Activated T-cell treated with anti-CD3 and anti-CD28 coated beads, Interleukin-2, amount 50 U/mL, for 72 hours (primary cell): ENCODE data around the gene DUSP19. TPM values are rescaled to one million over a fixed set of nuclear protein-coding genes. Genes with fewer than 3 reads are reported as not detected.

Experiments used
- ATAC-seq, 2 donors: fragments of 150-1000 bp; cut with Tn5 transposase; replicated peaks in 1 of 2; 2 replicates each; pipeline ENCODE4 v1.10.0; 2021; ENCODE audit warnings: moderate library complexity in 2 of 2, mild to moderate bottlenecking in 1 of 2
- DNase-seq, 2 donors: peaks; one replicate each; pipeline ENCODE4 v3.0.0; 2021 to 2022; ENCODE audit warnings: mixed read lengths in 1 of 2
- H3K27ac Mint-ChIP-seq: one replicate; pipeline ENCODE4 v1.8.0; 2022; ENCODE audit warnings: mild to moderate bottlenecking, moderate library complexity, mixed read lengths
- H3K27me3 Mint-ChIP-seq: one replicate; pipeline ENCODE4 v1.8.0; 2022; ENCODE audit warnings: low read depth, mixed read lengths
- H3K36me3 Mint-ChIP-seq, 2 donors: one replicate each; pipeline ENCODE4 v1.8.0; 2022; ENCODE audit warnings: mixed read lengths in 2 of 2, mild to moderate bottlenecking in 1 of 2; ENCODE audit not compliant: insufficient read depth in 2 of 2
- H3K4me1 Mint-ChIP-seq: one replicate; pipeline ENCODE4 v1.8.0; 2022; ENCODE audit warnings: low read depth, mixed read lengths
- H3K4me3 Mint-ChIP-seq, 2 donors: one replicate each; pipeline ENCODE4 v1.8.0; 2022; ENCODE audit warnings: mild to moderate bottlenecking in 2 of 2, mixed read lengths in 2 of 2, moderate library complexity in 2 of 2
- H3K9me3 Mint-ChIP-seq, 2 donors: one replicate each; pipeline ENCODE4 v1.8.0; 2022; ENCODE audit warnings: mixed read lengths in 2 of 2
- total RNA-seq, 2 donors: library from RNA; stranded (reverse); gene quantifications; one replicate each; pipeline ENCODE4 v1.2.3, GENCODE V29; 2022

Gene DUSP19
- total RNA-seq, 2 donors from 2014 or later: 2.8 TPM

- DNase-seq: no peak
- H3K36me3 Mint-ChIP-seq: no peaks in the 10 kb centered on the region
- ATAC-seq: peak; percentile 10 to 22
- peak overlapping the region; percentile 78 for H3K27ac Mint-ChIP-seq
- no peaks in the 10 kb centered on the region for H3K9me3 Mint-ChIP-seq
- no peaks in the 10 kb centered on the region for H3K27me3 Mint-ChIP-seq
- peak overlapping the region; percentile 90 to 99 for H3K4me3 Mint-ChIP-seq
- peaks cover 9% of the 10 kb centered on the region for H3K4me1 Mint-ChIP-seq
Observed at GRCh38 chr2:183079139-183079775, 710 bp downstream of the DUSP19 start.

- no peak overlapping the region for H3K4me3 Mint-ChIP-seq
- no peak overlapping the region for H3K27ac Mint-ChIP-seq
- ATAC-seq (no peak), DNase-seq (no peak)
- no peaks in the 10 kb centered on the region for H3K27me3 Mint-ChIP-seq
- H3K4me1 Mint-ChIP-seq: peaks cover 9% of the 10 kb centered on the region
- H3K9me3 Mint-ChIP-seq: no peaks in the 10 kb centered on the region
- no peaks in the 10 kb centered on the region for H3K36me3 Mint-ChIP-seq
Observed at GRCh38 chr2:183081911-183082310, 3.4 kb downstream of the DUSP19 start.

- ATAC-seq: no peak
Observed at GRCh38 chr2:183088061-183088460, 9.5 kb downstream of the DUSP19 start.

GRCh38 chr2:183089192-183089851 lies 10.8 kb downstream of the DUSP19 start:
- H3K27ac Mint-ChIP-seq: no peak overlapping the region
- no peaks in the 10 kb centered on the region for H3K4me1 Mint-ChIP-seq
- H3K4me3 Mint-ChIP-seq: no peak overlapping the region
- DNase-seq (no peak), ATAC-seq (no peak)
- H3K27me3 Mint-ChIP-seq: no peaks in the 10 kb centered on the region
- no peaks in the 10 kb centered on the region for H3K36me3 Mint-ChIP-seq
- H3K9me3 Mint-ChIP-seq: no peaks in the 10 kb centered on the region

More at GRCh38 chr2:183088061-183088460, 9.5 kb downstream of the DUSP19 start:
- Mint-ChIP-seq H3K36me3 (no peaks in the 10 kb centered on the region), H3K27me3 (no peaks in the 10 kb centered on the region), H3K4me3 (no peak overlapping the region), H3K9me3 (no peaks in the 10 kb centered on the region), H3K27ac (no peak overlapping the region), H3K4me1 (no peaks in the 10 kb centered on the region)
- DNase-seq: no peak

- no peak for DNase-seq
- Mint-ChIP-seq H3K36me3 (no peaks in the 10 kb centered on the region), H3K4me3 (no peak overlapping the region), H3K4me1 (no peaks in the 10 kb centered on the region), H3K9me3 (no peaks in the 10 kb centered on the region), H3K27ac (no peak overlapping the region), H3K27me3 (no peaks in the 10 kb centered on the region)
- ATAC-seq: no peak
Observed at GRCh38 chr2:183091318-183091953, 12.9 kb downstream of the DUSP19 start.

GRCh38 chr2:183091954-183092345 lies 13.4 kb downstream of the DUSP19 start:
- no peak for ATAC-seq
- Mint-ChIP-seq H3K4me3 (no peak overlapping the region), H3K36me3 (no peaks in the 10 kb centered on the region), H3K4me1 (no peaks in the 10 kb centered on the region), H3K27ac (no peak overlapping the region), H3K9me3 (no peaks in the 10 kb centered on the region), H3K27me3 (no peaks in the 10 kb centered on the region)
- DNase-seq: no peak

GRCh38 chr2:183093857-183094657 lies 15.5 kb downstream of the DUSP19 start:
- no peak for ATAC-seq
- Mint-ChIP-seq H3K9me3 (no peaks in the 10 kb centered on the region), H3K36me3 (no peaks in the 10 kb centered on the region), H3K27me3 (no peaks in the 10 kb centered on the region), H3K4me1 (no peaks in the 10 kb centered on the region), H3K27ac (no peak overlapping the region), H3K4me3 (no peak overlapping the region)
- DNase-seq: no peak

- H3K4me3 Mint-ChIP-seq: no peak overlapping the region
- DNase-seq (no peak), ATAC-seq (no peak)
- H3K27ac Mint-ChIP-seq: no peak overlapping the region
- peaks cover 7% of the 10 kb centered on the region for H3K27me3 Mint-ChIP-seq
- H3K36me3 Mint-ChIP-seq: no peaks in the 10 kb centered on the region
- no peaks in the 10 kb centered on the region for H3K4me1 Mint-ChIP-seq
- H3K9me3 Mint-ChIP-seq: no peaks in the 10 kb centered on the region
Observed at GRCh38 chr2:183105402-183106134, 27.0 kb downstream of the DUSP19 start.

- H3K27me3 Mint-ChIP-seq: peaks cover 30% of the 10 kb centered on the region
- H3K9me3 Mint-ChIP-seq: no peaks in the 10 kb centered on the region
- no peak overlapping the region for H3K4me3 Mint-ChIP-seq
- H3K27ac Mint-ChIP-seq: no peak overlapping the region
- ATAC-seq (no peak), DNase-seq (no peak)
- H3K36me3 Mint-ChIP-seq: no peaks in the 10 kb centered on the region
- no peaks in the 10 kb centered on the region for H3K4me1 Mint-ChIP-seq
Observed at GRCh38 chr2:183112577-183112976, 34.0 kb downstream of the DUSP19 start.

- Mint-ChIP-seq H3K36me3 (no peaks in the 10 kb centered on the region), H3K9me3 (no peaks in the 10 kb centered on the region), H3K4me1 (no peaks in the 10 kb centered on the region), H3K4me3 (no peak overlapping the region), H3K27ac (no peak overlapping the region), H3K27me3 (peaks cover 38% of the 10 kb centered on the region)
- ATAC-seq: no peak
- DNase-seq: no peak
Observed at GRCh38 chr2:183113630-183114029, 35.1 kb downstream of the DUSP19 start.

- Mint-ChIP-seq H3K4me1 (no peaks in the 10 kb centered on the region), H3K4me3 (no peak overlapping the region), H3K9me3 (no peaks in the 10 kb centered on the region), H3K27ac (no peak overlapping the region), H3K27me3 (peaks cover 53% of the 10 kb centered on the region), H3K36me3 (no peaks in the 10 kb centered on the region)
- DNase-seq (no peak), ATAC-seq (no peak)
Observed at GRCh38 chr2:183117226-183117625, 38.7 kb downstream of the DUSP19 start.

GRCh38 chr2:183123117-183123958 lies 44.8 kb downstream of the DUSP19 start:
- peak overlapping the region; percentile 95 for H3K27ac Mint-ChIP-seq
- H3K4me1 Mint-ChIP-seq: peaks cover 37% of the 10 kb centered on the region
- H3K27me3 Mint-ChIP-seq: peaks cover 29% of the 10 kb centered on the region
- ATAC-seq (no peak), DNase-seq (peak in 1 of 2 donors; percentile 7)
- peaks cover 0 to 3% of the 10 kb centered on the region in 2 donors for H3K36me3 Mint-ChIP-seq
- peak overlapping the region; percentile 91 to 98 for H3K4me3 Mint-ChIP-seq
- H3K9me3 Mint-ChIP-seq: no peaks in the 10 kb centered on the region
